Left lobe of liver (tissue), 2 donors: ENCODE data around the gene PCDHA12. TPM values are rescaled to one million over a fixed set of nuclear protein-coding genes. Genes with fewer than 3 reads are reported as not detected.
"Not testable (repeated sequence)": the region's sequence is repeated elsewhere in the genome, so short reads cannot be mapped to it uniquely, and the experiment has no call there.

Source experiments
- ATAC-seq: fragments of 200-7000 bp; cut with Tn5 transposase; one replicate; pipeline ENCODE4 v1.9.1; 2020; ENCODE audit warnings: mild to moderate bottlenecking, moderate library complexity
- DNase-seq: peaks from one replicate; pipeline ENCODE4 v3.0.0-alpha.2; 2020; ENCODE audit warnings: low spot score
- total RNA-seq: library from RNA; stranded (reverse); gene quantifications from one replicate; pipeline ENCODE4 v1.2.1, GENCODE V29; 2021
- donor health status: DM: no; HTN: no; CAD: no; lungs with moderate emphysema.
- donor health status: DM: no; HTN: yes; CAD: no.

The PCDHA12 gene, protein sequence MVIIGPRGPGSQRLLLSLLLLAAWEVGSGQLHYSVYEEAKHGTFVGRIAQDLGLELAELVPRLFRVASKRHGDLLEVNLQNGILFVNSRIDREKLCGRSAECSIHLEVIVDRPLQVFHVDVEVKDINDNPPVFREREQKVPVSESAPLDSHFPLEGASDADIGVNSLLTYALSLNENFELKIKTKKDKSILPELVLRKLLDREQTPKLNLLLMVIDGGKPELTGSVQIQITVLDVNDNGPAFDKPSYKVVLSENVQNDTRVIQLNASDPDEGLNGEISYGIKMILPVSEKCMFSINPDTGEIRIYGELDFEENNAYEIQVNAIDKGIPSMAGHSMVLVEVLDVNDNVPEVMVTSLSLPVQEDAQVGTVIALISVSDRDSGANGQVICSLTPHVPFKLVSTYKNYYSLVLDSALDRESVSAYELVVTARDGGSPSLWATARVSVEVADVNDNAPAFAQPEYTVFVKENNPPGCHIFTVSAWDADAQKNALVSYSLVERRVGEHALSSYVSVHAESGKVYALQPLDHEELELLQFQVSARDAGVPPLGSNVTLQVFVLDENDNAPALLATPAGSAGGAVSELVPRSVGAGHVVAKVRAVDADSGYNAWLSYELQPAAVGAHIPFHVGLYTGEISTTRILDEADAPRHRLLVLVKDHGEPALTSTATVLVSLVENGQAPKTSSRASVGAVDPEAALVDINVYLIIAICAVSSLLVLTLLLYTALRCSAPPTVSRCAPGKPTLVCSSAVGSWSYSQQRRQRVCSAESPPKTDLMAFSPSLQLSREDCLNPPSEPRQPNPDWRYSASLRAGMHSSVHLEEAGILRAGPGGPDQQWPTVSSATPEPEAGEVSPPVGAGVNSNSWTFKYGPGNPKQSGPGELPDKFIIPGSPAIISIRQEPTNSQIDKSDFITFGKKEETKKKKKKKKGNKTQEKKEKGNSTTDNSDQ
- 0.08 TPM for total RNA-seq

DNA sequence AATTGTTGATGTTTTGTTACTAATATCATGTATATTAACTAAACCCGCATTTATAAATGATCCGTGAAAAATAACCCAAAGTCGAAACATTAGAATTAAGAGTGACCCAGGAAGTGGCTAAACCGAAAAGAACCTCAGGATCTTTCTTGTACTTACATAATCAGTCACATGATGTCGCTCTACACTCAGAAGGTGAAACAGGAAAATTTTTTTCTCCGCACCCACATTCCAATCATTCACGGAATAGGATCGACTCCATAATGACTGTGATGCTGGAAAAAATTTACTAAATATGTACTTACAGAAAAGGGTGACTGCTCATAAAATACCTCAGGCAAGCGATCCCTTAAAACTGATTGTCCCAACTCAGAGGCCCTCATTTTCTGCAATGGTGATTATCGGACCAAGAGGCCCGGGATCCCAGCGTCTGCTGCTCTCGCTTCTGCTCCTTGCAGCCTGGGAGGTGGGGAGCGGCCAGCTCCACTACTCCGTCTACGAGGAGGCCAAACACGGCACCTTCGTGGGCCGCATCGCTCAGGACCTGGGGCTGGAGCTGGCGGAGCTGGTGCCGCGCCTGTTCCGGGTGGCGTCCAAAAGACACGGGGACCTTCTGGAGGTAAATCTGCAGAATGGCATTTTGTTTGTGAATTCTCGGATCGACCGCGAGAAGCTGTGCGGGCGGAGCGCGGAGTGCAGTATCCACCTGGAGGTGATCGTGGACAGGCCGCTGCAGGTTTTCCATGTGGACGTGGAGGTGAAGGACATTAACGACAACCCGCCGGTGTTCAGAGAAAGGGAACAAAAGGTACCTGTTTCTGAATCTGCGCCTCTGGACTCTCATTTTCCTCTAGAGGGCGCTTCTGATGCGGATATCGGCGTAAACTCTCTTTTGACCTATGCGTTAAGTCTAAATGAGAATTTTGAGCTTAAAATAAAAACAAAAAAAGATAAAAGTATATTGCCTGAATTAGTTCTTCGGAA, at the start of gene PCDHA12:
Gene PCDHA12 (plus strand): TSS at position 224 of the 981 bp plus-strand sequence. CDS start 165 bp downstream, at position 389.
- ATAC-seq (no peak), DNase-seq (no peak)

DNA sequence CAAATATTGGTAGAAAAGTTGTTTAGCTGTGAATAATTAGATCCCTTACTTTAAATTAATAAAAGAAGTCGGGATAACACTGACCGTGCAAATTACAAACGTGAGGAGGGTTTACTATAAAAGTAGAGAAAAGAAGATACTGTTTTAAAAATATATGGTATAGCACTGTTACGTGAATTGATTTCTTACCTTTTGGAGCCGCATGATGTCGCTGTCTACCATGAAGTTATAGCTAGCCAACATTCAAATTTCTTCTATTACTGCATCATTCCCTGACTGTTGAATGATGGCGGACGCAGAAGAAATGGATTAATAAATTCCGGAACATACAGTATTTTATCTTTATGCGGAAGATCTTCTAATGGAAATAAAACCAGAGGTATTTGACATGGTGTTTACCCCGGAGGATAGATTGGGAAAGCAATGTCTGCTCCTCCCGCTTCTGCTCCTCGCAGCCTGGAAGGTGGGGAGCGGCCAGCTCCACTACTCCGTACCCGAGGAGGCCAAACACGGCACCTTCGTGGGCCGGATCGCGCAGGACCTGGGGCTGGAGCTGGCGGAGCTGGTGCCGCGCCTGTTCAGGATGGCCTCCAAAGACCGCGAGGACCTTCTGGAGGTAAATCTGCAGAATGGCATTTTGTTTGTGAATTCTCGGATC, 47.3 kb upstream of the PCDHA12 start, which contains the start of gene PCDHA6:
Gene PCDHA6 (plus strand): TSS at position 257 of the 658 bp plus-strand sequence. CDS start 132 bp downstream, at position 389.
- DNase-seq (no peak), ATAC-seq (no peak)

- no peak for ATAC-seq
- no peak for DNase-seq
Observed at GRCh38 chr5:140828362-140828737, 46.8 kb upstream of the PCDHA12 start.

DNA sequence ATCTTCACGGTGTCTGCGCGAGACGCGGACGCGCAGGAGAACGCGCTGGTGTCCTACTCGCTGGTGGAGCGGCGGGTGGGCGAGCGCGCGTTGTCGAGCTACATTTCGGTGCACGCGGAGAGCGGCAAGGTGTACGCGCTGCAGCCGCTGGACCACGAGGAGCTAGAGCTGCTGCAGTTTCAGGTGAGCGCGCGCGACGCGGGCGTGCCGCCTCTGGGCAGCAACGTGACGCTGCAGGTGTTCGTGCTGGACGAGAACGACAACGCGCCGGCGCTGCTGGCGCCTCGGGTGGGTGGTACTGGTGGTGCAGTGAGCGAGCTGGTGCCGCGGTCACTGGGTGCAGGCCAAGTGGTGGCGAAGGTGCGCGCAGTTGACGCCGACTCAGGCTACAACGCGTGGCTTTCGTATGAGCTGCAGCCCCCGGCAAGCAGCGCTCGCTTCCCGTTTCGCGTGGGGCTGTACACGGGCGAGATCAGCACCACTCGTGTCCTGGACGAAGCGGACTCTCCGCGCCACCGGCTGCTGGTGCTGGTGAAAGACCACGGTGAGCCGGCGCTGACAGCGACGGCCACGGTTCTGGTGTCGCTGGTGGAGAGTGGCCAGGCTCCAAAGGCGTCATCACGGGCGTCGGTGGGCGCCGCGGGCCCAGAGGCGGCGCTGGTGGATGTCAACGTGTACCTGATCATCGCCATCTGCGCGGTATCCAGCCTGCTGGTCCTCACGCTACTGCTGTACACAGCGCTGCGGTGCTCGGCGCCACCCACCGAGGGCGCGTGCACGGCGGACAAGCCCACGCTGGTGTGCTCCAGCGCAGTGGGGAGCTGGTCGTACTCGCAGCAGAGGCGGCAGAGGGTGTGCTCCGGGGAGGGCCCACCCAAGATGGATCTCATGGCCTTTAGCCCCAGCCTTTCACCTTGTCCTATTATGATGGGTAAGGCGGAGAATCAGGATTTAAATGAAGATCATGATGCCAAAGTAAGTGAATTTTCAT, 45.3 kb upstream of the PCDHA12 start:
- ATAC-seq, result not testable (repeated sequence)

DNA sequence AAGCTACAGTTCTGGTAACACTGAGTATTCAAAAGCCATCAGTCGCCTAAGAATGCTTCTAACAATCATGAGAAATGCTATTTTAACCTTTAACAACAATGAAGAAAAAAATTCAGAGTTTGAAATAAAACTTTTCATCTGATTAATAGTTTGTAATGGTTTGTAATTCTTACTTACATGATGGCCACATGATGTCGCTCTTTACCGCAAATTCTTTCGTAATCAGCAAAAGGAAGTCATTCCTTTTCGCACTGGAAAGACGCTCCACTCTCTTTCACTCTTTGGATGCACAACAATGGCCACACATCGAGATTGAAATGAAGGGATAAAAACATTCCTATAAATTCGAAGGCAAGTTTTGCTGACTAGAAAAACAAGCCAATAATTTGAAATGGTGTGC, 41.1 kb upstream of the PCDHA12 start, which contains the start of gene PCDHA7:
Gene PCDHA7 (plus strand): TSS at position 277 of the 400 bp plus-strand sequence. CDS start 115 bp downstream, at position 392.
- no peak for ATAC-seq
- DNase-seq, result no peak

More for the DNA sequence above, 45.3 kb upstream of the PCDHA12 start:
- DNase-seq, result not testable (repeated sequence)

GRCh38 chr5:140834439-140835008, 40.6 kb upstream of the PCDHA12 start:
- not testable (repeated sequence) for ATAC-seq

GRCh38 chr5:140835622-140836510, 39.2 kb upstream of the PCDHA12 start:
- ATAC-seq (no peak), DNase-seq (no peak)

More at GRCh38 chr5:140834439-140835008, 40.6 kb upstream of the PCDHA12 start:
- not testable (repeated sequence) for DNase-seq

GRCh38 chr5:140840978-140841962, 33.8 kb upstream of the PCDHA12 start, which contains the start of gene PCDHA8:
Gene PCDHA8, plus strand, starts transcription at chr5:140841187. Its CDS starts 135 bp downstream, at chr5:140841322.
- DNase-seq (no peak), ATAC-seq (no peak)

GRCh38 chr5:140842798-140843733, 32.0 kb upstream of the PCDHA12 start:
- DNase-seq, result no peak
- ATAC-seq, result no peak

GRCh38 chr5:140848139-140849102, 26.7 kb upstream of the PCDHA12 start, which contains the start of gene PCDHA9:
Gene PCDHA9, plus strand, starts transcription at chr5:140848382. Its CDS starts 114 bp downstream, at chr5:140848496.
- DNase-seq, ATAC-seq: not testable (repeated sequence)

- DNase-seq, ATAC-seq: not testable (repeated sequence)
Observed at GRCh38 chr5:140849831-140850634, 25.1 kb upstream of the PCDHA12 start.
